Cardiac atrium fibroblast (primary cell): ENCODE data around the gene PLAGL2. TPM values are rescaled to one million over a fixed set of nuclear protein-coding genes. Genes with fewer than 3 reads are reported as not detected.

Experiments used
- total RNA-seq: library from RNA; depleted of rRNA; stranded (reverse); fragments of >200 nt; gene quantifications from 2 replicates; pipeline ENCODE4 v1.2.3, GENCODE V29; 2015

Gene PLAGL2
- total RNA-seq: 2.2 and 3.7 TPM in 2 replicates

GRCh38 chr20:32207626-32208498, at the start of gene PLAGL2, which contains the start of gene POFUT1:
Gene PLAGL2, minus strand, starts transcription at chr20:32207743. Its CDS starts 5,565 bp downstream, at chr20:32202178.
Gene POFUT1, plus strand, starts transcription at chr20:32207880. Its CDS starts 62 bp downstream, at chr20:32207942.

Other genes with a start within 250 kb of the PLAGL2 start
- gene XKR7, start 239.6 kb downstream of the PLAGL2 start, total RNA-seq: not detected in 2 replicates
- gene CCM2L, start 197.3 kb downstream of the PLAGL2 start, total RNA-seq: 0.65 and 1.8 TPM in 2 replicates
- gene HCK, start 155.5 kb downstream of the PLAGL2 start, total RNA-seq: not detected in 2 replicates
- 40.8 and 42.9 TPM in 2 replicates for gene TM9SF4, start 98.0 kb downstream of the PLAGL2 start, total RNA-seq
- gene POFUT1, start 137 bp upstream of the PLAGL2 start, total RNA-seq: 45.0 and 56.4 TPM in 2 replicates
- 17.0 and 21.9 TPM in 2 replicates for gene KIF3B, start 69.9 kb upstream of the PLAGL2 start, total RNA-seq
- gene ASXL1, start 150.6 kb upstream of the PLAGL2 start, total RNA-seq: 27.7 and 31.6 TPM in 2 replicates